22Rv1 (cell line): ENCODE measurements around the gene CFAP221.

Experiments
- ZFX ChIP-seq: fragments of 450-650 bp; IDR thresholded peaks from 2 replicates; pipeline ENCODE4 v1.6.1; 2017; ENCODE audit warnings: antibody characterized with exemption, borderline replicate concordance
- TF ChIP-seq, protein P1 (sequence below): fragments of 450-650 bp; IDR thresholded peaks from 2 replicates; pipeline ENCODE4 v1.5.1; 2017; ENCODE audit warnings: mild to moderate bottlenecking

- TF ChIP-seq, protein P1, sequence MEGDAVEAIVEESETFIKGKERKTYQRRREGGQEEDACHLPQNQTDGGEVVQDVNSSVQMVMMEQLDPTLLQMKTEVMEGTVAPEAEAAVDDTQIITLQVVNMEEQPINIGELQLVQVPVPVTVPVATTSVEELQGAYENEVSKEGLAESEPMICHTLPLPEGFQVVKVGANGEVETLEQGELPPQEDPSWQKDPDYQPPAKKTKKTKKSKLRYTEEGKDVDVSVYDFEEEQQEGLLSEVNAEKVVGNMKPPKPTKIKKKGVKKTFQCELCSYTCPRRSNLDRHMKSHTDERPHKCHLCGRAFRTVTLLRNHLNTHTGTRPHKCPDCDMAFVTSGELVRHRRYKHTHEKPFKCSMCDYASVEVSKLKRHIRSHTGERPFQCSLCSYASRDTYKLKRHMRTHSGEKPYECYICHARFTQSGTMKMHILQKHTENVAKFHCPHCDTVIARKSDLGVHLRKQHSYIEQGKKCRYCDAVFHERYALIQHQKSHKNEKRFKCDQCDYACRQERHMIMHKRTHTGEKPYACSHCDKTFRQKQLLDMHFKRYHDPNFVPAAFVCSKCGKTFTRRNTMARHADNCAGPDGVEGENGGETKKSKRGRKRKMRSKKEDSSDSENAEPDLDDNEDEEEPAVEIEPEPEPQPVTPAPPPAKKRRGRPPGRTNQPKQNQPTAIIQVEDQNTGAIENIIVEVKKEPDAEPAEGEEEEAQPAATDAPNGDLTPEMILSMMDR: no peak
- TF ChIP-seq ZFX: no peak
These were observed 93.1 kb downstream of the CFAP221 start for GRCh38 chr2:119637371-119637770.
